ENCODE measurements around the gene KMT5C.

The KMT5C gene

GRCh38 chr19:55384920-55385723 lies 45.4 kb downstream of the KMT5C start:
- peak; percentile 99 for DNase-seq (ENCODE audit: insufficient read length, low spot score)
- no peak for TF ChIP-seq POLR2A (IDR thresholded peaks at IDR 0.05; ENCODE audit: low read depth, low read length)
- no peak for FAIRE-seq

DNA sequence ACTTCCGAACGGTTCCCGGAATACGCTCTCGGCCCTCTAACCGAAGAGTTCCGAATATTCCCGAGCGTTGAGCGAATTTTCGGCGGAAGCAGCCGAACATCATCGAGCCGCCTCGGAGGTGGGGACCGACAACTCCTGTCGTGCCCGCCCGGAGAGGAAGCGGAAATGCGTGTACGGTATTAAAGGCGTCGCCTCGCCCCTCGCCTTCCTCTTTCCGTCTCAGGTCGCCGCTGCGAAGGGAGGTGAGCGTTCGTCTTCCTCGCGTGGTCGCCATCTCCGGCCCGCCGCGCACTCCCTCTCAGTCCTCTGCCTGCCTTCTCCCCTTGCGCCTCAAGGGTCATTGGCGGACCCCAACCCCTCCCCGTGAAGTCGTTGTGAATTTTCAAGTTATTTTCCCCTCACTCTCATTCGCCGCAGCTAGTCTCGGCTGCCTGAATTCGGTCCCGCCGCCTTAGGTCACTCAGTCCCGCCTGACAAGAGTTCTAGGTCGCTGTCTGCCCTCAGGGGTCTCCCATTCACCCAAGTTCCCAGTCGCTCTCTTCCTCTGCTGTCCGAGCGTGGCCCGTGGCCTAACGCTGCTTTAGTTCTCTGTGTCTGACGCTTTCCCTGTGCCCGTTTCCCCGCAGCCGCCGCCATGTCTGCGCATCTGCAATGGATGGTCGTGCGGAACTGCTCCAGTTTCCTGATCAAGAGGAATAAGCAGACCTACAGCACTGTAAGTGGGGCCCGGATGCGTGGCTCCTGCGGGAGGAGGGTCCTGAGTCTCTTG lies 46.2 kb downstream of the KMT5C start, which contains the start of gene RPL28:
TSS of gene RPL28 (plus strand) at position 209 of the 769 bp plus-strand sequence. CDS start at position 635, 426 bp downstream.
- FAIRE-seq (peak; percentile 38), DNase-seq (ENCODE audit: insufficient read length, low spot score) (peak; percentile 99)
- TF ChIP-seq POLR2A (IDR thresholded peaks at IDR 0.05; ENCODE audit: low read depth, low read length), result peak; percentile 100

DNA sequence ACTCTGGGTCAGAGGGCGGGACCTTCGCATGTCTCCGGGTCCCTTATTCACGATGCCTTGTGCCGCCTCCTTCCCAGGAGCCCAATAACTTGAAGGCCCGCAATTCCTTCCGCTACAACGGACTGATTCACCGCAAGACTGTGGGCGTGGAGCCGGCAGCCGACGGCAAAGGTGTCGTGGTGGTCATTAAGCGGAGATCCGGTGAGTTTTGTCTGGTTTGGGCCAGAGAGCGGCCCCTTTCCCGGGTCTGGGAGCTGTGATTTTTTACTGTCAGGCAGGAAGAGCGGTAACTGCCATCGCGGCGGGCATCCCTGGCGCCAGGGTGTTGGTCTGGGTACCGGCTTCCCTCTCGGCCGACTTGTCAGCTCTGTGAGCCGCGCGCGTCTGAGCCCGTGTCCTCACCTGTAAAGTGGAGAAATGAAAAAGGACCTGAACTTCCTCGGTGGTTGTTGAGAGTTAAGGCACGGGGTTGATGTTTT lies 46.9 kb downstream of the KMT5C start:
- no peak for TF ChIP-seq POLR2A (IDR thresholded peaks at IDR 0.05; ENCODE audit: low read depth, low read length)
- FAIRE-seq, result no peak
- DNase-seq (ENCODE audit: insufficient read length, low spot score), result no peak

GRCh38 chr19:55387736-55388497 lies 48.2 kb downstream of the KMT5C start:
- 0 out of 2 replicates have a peak, but pooled peaks have one; percentile 1 for TF ChIP-seq POLR2A (IDR thresholded peaks at IDR 0.05; ENCODE audit: low read depth, low read length)
- DNase-seq (ENCODE audit: insufficient read length, low spot score), result no peak
- no peak for FAIRE-seq

DNA sequence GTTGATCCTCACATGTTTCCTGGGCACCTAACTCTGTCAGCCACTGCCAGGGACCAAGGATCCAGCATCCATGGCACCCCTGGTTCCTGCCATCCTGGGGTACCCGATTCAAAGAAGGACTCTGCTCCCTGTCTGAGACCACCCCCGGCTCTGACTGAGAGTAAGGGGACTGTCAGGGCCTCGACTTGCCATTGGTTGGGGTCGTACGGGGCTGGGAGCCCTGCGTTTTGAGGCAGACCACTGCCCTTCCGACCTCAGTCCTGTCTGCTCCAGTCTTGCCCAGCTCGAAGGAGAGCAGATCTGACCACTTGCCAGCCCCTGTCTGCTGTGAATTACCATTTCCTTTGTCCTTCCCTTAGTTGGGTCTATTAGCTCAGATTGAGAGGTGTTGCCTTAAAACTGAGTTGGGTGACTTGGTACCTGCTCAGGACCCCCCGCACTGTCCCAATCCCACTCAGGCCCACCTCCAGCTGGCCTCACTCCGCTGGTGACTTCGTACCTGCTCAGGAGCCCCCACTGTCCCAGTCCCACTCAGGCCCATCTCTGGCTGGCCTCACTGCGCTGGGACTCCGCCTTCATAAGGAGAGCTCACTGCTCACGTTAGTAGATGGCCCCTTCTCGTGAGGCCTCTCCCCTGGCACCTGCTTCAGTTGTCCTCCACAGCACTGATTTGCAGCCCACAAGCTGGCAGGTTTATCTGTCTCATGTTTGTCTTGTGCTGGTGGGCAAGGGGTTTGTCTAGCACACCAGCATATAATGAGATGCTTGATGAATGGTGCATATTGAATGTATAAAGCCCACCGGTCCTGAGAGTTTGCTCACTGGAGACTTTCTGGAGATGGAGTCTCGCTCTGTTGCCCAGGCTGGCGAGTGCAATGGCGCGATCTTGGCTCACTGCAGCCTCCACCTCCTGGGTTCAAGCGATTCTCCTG lies 50.0 kb downstream of the KMT5C start:
- FAIRE-seq (no peak), DNase-seq (ENCODE audit: insufficient read length, low spot score) (no peak)
- peak; percentile 33; the same call in 1 of the 2 replicates for TF ChIP-seq POLR2A (IDR thresholded peaks at IDR 0.05; ENCODE audit: low read depth, low read length)

DNA sequence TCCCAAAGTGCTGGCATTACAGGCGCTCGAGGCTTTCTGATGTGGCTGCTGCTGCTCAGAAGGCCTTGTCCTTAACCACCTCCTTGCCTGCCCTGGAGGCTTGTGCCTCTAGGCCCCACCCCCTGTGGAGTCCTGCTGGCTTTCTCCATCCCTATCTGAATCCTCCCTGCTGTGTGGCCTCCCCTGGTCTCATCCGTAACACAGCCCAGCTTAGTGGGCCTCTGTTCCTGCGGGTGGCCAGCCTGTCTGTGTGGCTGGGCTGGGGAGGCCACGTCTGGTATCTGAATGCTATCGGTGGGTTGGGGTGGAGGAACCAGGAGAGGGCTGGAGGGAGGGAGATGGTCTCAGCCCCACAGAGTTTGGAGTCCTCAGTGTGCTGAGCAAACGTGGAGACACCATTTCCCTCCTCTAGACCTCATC lies 50.8 kb downstream of the KMT5C start:
- TF ChIP-seq POLR2A (IDR thresholded peaks at IDR 0.05; ENCODE audit: low read depth, low read length), result peak; percentile 64
- FAIRE-seq (no peak), DNase-seq (ENCODE audit: insufficient read length, low spot score) (no peak)

DNA sequence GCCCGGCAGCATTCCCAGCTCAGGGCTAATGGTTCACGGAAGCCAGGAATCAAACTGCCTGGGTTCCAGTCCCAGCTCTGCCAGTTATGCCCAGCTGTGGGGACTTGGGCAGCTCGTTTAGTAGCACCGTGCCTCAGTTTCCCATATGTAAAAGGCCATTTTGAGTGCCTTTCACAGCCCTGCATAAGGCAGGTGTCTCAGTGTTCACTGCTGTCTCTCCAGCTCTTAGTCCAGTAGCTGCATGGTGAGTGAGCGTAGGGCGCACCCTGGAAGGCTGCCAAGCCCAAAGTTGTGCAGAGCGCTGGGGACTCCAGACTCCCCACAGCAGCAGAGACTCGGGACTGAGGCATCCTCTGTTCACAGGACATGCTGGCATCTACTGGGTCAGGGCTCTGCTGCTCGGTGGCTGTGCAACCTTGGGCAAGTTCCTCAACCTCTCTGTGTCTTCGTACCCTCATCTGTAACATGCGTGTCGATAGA lies 51.6 kb downstream of the KMT5C start:
- DNase-seq (ENCODE audit: insufficient read length, low spot score), result no peak
- FAIRE-seq, result no peak

DNA sequence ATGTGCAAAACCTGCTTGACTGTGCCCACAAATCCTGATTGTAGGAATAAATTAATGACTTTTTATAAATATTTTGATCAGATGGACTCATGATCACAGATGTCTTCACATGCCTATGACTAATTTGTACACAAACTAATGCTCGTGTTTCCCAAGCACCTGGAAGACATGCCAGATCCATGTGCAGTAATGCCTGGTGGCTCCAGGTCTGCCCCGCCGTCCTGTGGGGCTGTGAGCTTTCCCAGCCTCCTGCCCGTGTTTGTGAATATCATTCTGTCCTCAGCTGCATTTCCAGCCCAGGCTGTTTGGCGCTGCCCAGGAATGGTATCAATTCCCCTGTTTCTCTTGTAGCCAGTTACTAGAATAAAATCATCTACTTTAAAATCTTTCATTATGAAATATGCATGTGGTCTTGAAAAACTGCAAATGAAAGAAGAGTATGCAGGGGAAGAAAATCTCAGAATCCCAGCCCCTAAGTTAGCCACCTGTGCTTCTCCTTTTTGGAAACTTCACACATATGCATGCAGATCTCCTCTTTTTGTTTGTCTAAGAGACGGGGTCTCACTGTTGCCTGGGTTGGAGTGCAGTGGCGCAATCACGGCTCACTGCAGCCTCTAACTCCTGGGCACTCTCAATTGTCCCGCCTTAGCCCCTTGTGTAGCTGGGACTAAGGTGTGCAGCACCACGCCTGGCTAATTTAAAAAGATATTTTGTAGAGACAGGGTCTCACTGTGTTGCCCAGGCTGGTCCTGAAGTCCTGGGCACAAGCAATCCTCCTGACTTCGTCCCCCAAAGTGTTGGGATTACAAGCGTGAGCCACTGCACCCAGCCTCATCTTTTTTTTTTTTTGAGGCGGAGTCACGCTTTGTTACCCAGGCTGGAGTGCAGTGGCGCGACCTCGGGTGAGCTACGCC lies 52.3 kb downstream of the KMT5C start:
- FAIRE-seq (no peak), DNase-seq (ENCODE audit: insufficient read length, low spot score) (no peak)
- TF ChIP-seq POLR2A (IDR thresholded peaks at IDR 0.05; ENCODE audit: low read depth, low read length), result no peak

More for the DNA sequence above, 51.6 kb downstream of the KMT5C start:
- TF ChIP-seq POLR2A (IDR thresholded peaks at IDR 0.05; ENCODE audit: low read depth, low read length), result peak; percentile 50; the same call in 1 of the 2 replicates

GRCh38 chr19:55392820-55393761 lies 53.4 kb downstream of the KMT5C start:
- FAIRE-seq (no peak), DNase-seq (ENCODE audit: insufficient read length, low spot score) (no peak)
- TF ChIP-seq POLR2A (IDR thresholded peaks at IDR 0.05; ENCODE audit: low read depth, low read length), result no peak
